Astrocyte (in vitro differentiated cells and primary cell): Measurements from ENCODE around the gene NAA10. TPM values are rescaled to one million over a fixed set of nuclear protein-coding genes. Genes with fewer than 3 reads are reported as not detected.

Source experiments
- DNase-seq: peaks from one replicate; pipeline ENCODE4 v3.0.0-alpha.2; 2010; ENCODE audit warnings: low read depth
- FAIRE-seq: peaks from 2 replicates; lab custom pipeline; 2011; peaks lifted over from hg19 to GRCh38; lab: Jason Lieb, UNC
- H2AFZ ChIP-seq: 2 replicates; pipeline ENCODE4 v1.6.0; 2012; ENCODE audit warnings: low read depth, low read length, inconsistent platforms
- H3K27ac ChIP-seq: 2 replicates; pipeline ENCODE4 v1.5.1; 2011; ENCODE audit warnings: low read depth, low read length, inconsistent platforms
- H3K27me3 ChIP-seq: 2 replicates; pipeline ENCODE4 v1.6.0; 2011; ENCODE audit warnings: low read length, inconsistent platforms; ENCODE audit not compliant: insufficient read depth
- H3K36me3 ChIP-seq: 2 replicates; pipeline ENCODE4 v1.5.1; 2011; ENCODE audit warnings: low read length, inconsistent platforms; ENCODE audit not compliant: insufficient read depth
- H3K4me1 ChIP-seq: 2 replicates; pipeline ENCODE4 v1.5.1; 2011; ENCODE audit warnings: low read length, inconsistent platforms; ENCODE audit not compliant: insufficient read depth
- H3K4me2 ChIP-seq: 2 replicates; pipeline ENCODE4 v1.6.0; 2012; ENCODE audit warnings: low read length, inconsistent platforms
- H3K4me3 ChIP-seq: 2 replicates; pipeline ENCODE4 v1.5.1; 2011; ENCODE audit warnings: low read depth, mild to moderate bottlenecking, low read length, inconsistent platforms; ENCODE audit not compliant: insufficient read depth
- H3K79me2 ChIP-seq: 2 replicates; pipeline ENCODE4 v1.6.0; 2012; ENCODE audit warnings: mild to moderate bottlenecking, low read length, inconsistent platforms; ENCODE audit not compliant: insufficient read depth
- H3K9ac ChIP-seq: 2 replicates; pipeline ENCODE4 v1.6.0; 2012; ENCODE audit warnings: mild to moderate bottlenecking, low read length, inconsistent platforms
- H3K9me3 ChIP-seq: 2 replicates; pipeline ENCODE4 v1.5.1; 2012; ENCODE audit warnings: low read depth, mild to moderate bottlenecking, low read length, inconsistent platforms; ENCODE audit not compliant: insufficient read depth
- H4K20me1 ChIP-seq: 2 replicates; pipeline ENCODE4 v1.6.0; 2012; ENCODE audit warnings: low read length, inconsistent platforms; ENCODE audit not compliant: insufficient read depth
- H3K27ac Mint-ChIP-seq: one replicate; pipeline ENCODE4 v1.8.0; 2021; ENCODE audit warnings: mild to moderate bottlenecking, mixed read lengths; ENCODE audit not compliant: unreplicated experiment
- H3K27me3 Mint-ChIP-seq: one replicate; pipeline ENCODE4 v1.8.0; 2021; ENCODE audit warnings: low read depth, mixed read lengths; ENCODE audit not compliant: unreplicated experiment
- H3K36me3 Mint-ChIP-seq: one replicate; pipeline ENCODE4 v1.8.0; 2021; ENCODE audit warnings: low read depth, mixed read lengths; ENCODE audit not compliant: unreplicated experiment
- H3K4me1 Mint-ChIP-seq: one replicate; pipeline ENCODE4 v1.8.0; 2021; ENCODE audit warnings: low read depth, mixed read lengths; ENCODE audit not compliant: unreplicated experiment
- H3K4me3 Mint-ChIP-seq: one replicate; pipeline ENCODE4 v1.8.0; 2021; ENCODE audit warnings: mild to moderate bottlenecking, moderate library complexity, mixed read lengths; ENCODE audit not compliant: unreplicated experiment
- H3K9me3 Mint-ChIP-seq: one replicate; pipeline ENCODE4 v1.8.0; 2021; ENCODE audit warnings: mild to moderate bottlenecking, mixed read lengths; ENCODE audit not compliant: unreplicated experiment
- EZH2 ChIP-seq: IDR thresholded peaks from 2 replicates; pipeline ENCODE4 v1.6.1; 2012; ENCODE audit warnings: mild to moderate bottlenecking, low read length, inconsistent platforms; ENCODE audit not compliant: insufficient read depth
- total RNA-seq: library from RNA; stranded (reverse); gene quantifications from 2 replicates; pipeline ENCODE4 v1.2.1, GENCODE V29; 2021
- TF ChIP-seq, protein P1 (sequence below): IDR thresholded peaks from 2 replicates; pipeline ENCODE4 v1.5.1; 2011; ENCODE audit warnings: low read depth, mild to moderate bottlenecking, inconsistent platforms, low read length, moderate library complexity; ENCODE audit not compliant: insufficient read depth

Gene NAA10
- total RNA-seq, 1 donor from 2014 or later: 144 TPM

DNA sequence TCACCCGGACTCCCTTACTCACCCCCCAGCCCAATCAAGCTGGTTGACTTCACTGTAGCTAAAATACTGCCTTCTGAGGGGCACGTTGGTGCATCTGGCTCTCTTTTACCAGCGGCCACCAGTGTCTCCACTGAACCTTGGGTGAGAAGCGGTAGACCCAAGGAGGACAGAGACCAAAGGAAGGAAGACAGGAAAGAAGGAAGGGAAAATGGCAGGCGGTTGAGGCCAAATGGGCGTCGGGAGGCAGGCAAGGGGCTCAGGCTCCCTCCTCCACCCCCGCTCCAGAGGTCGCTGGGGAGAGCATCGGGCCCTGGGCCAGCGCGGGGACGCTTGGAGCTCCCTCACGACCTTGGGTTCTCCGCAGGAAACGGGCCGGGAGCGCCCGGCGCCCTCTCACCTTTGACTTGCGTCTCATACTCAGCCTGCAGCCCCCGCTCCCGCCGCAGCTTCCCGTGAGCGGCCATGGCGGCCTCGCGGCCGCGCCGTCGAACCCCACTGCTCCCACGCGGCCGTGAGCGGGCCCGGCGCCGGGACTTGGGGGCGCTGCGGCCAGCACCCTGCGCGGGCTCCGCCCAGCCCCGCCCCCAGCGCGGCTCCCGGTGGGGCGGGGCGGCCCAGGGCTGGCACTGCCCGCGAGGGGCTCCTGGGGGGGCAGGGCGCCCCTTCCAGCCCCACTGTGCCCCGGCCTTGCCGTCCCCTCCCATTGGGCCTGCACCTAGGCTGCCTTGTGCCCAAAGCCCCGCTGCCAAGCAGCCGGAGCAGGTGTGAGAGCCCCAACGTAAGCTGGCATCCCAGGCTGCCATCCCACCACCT, 8.9 kb downstream of the NAA10 start, which contains the start of gene ARHGAP4:
Gene ARHGAP4 (minus strand): TSS at position 526 of the 813 bp plus-strand sequence. CDS start 62 bp downstream, at position 464.
- TF ChIP-seq EZH2: no peak
- TF ChIP-seq, protein P1, sequence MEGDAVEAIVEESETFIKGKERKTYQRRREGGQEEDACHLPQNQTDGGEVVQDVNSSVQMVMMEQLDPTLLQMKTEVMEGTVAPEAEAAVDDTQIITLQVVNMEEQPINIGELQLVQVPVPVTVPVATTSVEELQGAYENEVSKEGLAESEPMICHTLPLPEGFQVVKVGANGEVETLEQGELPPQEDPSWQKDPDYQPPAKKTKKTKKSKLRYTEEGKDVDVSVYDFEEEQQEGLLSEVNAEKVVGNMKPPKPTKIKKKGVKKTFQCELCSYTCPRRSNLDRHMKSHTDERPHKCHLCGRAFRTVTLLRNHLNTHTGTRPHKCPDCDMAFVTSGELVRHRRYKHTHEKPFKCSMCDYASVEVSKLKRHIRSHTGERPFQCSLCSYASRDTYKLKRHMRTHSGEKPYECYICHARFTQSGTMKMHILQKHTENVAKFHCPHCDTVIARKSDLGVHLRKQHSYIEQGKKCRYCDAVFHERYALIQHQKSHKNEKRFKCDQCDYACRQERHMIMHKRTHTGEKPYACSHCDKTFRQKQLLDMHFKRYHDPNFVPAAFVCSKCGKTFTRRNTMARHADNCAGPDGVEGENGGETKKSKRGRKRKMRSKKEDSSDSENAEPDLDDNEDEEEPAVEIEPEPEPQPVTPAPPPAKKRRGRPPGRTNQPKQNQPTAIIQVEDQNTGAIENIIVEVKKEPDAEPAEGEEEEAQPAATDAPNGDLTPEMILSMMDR: no peak
- Histone ChIP-seq H3K9ac (peak within 1 kb of the TSS; percentile 89), H3K4me2 (peak within 1 kb of the TSS; percentile 89), H3K27ac (no peak within 1 kb of the TSS), H3K79me2 (no peaks in the 10 kb centered on the region), H4K20me1 (no peaks in the 10 kb centered on the region), H3K9me3 (no peaks in the 10 kb centered on the region), H3K4me1 (peaks cover 8% of the 10 kb centered on the region), H3K27me3 (no peaks in the 10 kb centered on the region), H3K36me3 (no peaks in the 10 kb centered on the region), H2AFZ (no peak within 1 kb of the TSS), H3K4me3 (no peak within 1 kb of the TSS)
- no peaks in the 10 kb centered on the region for H3K9me3 Mint-ChIP-seq
- no peaks in the 10 kb centered on the region for H3K4me1 Mint-ChIP-seq
- H3K27ac Mint-ChIP-seq: peak within 1 kb of the TSS; percentile 75
- DNase-seq (no peak), FAIRE-seq (no peak)
- H3K4me3 Mint-ChIP-seq: no peak within 1 kb of the TSS
- H3K27me3 Mint-ChIP-seq: no peaks in the 10 kb centered on the region
- no peaks in the 10 kb centered on the region for H3K36me3 Mint-ChIP-seq

DNA sequence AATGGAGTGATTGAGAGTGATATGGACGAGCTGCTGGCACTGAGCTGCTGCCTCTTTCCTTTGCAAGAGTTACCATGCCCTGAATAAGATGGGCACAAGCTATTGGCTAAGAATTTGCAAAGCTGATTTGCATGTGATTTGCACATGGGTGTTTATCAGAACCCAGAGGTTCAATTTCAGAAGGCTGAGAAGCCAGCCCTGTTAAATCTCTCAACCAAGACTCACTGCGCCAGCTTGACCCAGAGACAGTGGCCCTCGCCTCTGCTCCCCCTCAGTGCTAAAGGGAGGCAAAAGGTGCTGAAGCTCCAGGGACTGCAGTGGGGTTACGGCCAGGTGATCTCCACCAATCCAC, 9.5 kb downstream of the NAA10 start:
- H3K36me3 ChIP-seq: no peaks in the 10 kb centered on the region
- H3K4me2 ChIP-seq: no peak overlapping the region
- H3K79me2 ChIP-seq: no peaks in the 10 kb centered on the region
- Mint-ChIP-seq H3K4me1 (no peaks in the 10 kb centered on the region), H3K36me3 (no peaks in the 10 kb centered on the region), H3K27me3 (no peaks in the 10 kb centered on the region), H3K4me3 (no peak overlapping the region), H3K9me3 (no peaks in the 10 kb centered on the region), H3K27ac (no peak overlapping the region)
- H3K9ac ChIP-seq: no peak overlapping the region
- TF ChIP-seq EZH2: no peak
- TF ChIP-seq, protein P1: no peak
- FAIRE-seq (no peak), DNase-seq (no peak)
- no peaks in the 10 kb centered on the region for H3K27me3 ChIP-seq
- no peak overlapping the region for H2AFZ ChIP-seq
- peaks cover 8% of the 10 kb centered on the region for H3K4me1 ChIP-seq
- no peak overlapping the region for H3K4me3 ChIP-seq
- no peaks in the 10 kb centered on the region for H3K9me3 ChIP-seq
- H3K27ac ChIP-seq: no peak overlapping the region
- no peaks in the 10 kb centered on the region for H4K20me1 ChIP-seq
